AG09319 (cell line): ENCODE measurements around the gene MYH16.

Source experiments
- DNase-seq: peaks from one replicate; pipeline ENCODE4 v3.0.0-alpha.2; 2010; ENCODE audit warnings: low read depth; ENCODE audit errors: extremely low read depth
- TF ChIP-seq, protein P1 (sequence below): IDR thresholded peaks from 2 replicates; pipeline ENCODE4 v1.5.1; 2011; ENCODE audit warnings: low read depth, mild to moderate bottlenecking, inconsistent platforms, low read length, moderate library complexity

Gene MYH16

GRCh38 chr7:99252166-99252895 lies 20.3 kb upstream of the MYH16 start:
- no peak for DNase-seq
- TF ChIP-seq, protein P1, sequence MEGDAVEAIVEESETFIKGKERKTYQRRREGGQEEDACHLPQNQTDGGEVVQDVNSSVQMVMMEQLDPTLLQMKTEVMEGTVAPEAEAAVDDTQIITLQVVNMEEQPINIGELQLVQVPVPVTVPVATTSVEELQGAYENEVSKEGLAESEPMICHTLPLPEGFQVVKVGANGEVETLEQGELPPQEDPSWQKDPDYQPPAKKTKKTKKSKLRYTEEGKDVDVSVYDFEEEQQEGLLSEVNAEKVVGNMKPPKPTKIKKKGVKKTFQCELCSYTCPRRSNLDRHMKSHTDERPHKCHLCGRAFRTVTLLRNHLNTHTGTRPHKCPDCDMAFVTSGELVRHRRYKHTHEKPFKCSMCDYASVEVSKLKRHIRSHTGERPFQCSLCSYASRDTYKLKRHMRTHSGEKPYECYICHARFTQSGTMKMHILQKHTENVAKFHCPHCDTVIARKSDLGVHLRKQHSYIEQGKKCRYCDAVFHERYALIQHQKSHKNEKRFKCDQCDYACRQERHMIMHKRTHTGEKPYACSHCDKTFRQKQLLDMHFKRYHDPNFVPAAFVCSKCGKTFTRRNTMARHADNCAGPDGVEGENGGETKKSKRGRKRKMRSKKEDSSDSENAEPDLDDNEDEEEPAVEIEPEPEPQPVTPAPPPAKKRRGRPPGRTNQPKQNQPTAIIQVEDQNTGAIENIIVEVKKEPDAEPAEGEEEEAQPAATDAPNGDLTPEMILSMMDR: no peak

DNA sequence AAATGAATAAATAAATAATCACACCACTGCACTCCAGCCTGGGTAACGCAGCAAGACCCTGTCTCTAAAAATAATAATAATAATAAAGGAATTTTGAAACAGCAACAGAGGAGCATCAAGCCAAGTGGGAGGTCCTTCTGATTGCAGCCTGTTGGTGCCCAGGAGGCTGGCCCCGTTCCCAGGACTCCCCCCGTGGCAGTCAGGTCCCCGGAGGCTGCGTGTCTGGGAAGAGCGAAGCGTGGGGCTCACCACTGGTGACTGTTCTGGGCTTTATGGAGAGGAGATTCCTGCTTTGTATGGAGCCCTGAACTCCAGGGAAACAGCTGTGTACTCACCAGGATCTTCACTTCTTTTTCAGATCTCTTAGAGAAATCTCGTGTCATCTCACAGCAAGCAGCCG lies 19.3 kb upstream of the MYH16 start:
- DNase-seq: no peak
- TF ChIP-seq, protein P1: no peak

- no peak for DNase-seq
- TF ChIP-seq, protein P1: no peak
Measured at GRCh38 chr7:99254390-99254789, 18.2 kb upstream of the MYH16 start.

DNA sequence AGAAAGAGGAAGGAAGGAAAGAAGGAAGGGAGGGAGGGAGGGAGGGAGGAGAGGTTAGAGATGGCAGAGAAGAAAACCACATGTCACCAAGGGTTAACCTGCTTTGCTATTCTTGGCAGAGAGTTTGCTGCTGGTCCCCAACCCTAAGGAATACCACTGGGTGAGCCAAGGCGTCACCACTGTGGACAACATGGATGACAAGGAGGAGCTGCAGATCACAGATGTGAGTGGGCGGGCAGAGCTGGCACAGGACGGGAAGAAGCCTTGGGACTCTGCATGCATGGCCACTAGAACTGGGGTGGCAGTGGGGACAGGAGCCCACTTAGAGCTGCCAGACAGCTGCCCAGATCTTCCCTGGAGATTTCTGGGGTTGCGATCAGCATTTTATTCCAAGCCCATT lies 17.2 kb upstream of the MYH16 start:
- no peak for DNase-seq
- TF ChIP-seq, protein P1: no peak

- TF ChIP-seq, protein P1: no peak
- no peak for DNase-seq
Measured at GRCh38 chr7:99257065-99257464, 15.6 kb upstream of the MYH16 start.

GRCh38 chr7:99257675-99258074 lies 15.0 kb upstream of the MYH16 start:
- DNase-seq: no peak
- TF ChIP-seq, protein P1: no peak

DNA sequence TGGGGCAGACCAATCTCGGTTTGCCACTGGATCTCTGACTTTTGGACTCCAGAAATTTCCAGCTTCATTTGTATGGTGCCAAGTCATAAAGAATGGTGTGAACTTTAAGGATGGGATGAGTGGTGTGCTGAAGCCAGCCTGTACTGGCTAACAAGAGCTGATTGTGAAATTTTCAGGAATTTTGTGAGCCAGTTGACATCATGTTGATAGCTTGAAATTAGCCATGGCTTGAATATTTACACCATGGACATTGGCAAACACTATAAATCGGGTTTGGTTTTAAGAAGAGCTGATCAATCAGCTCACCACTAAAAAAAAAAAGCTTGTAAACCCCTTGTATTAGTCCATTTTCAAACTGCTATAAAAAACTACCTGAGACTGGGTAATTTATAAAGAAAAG lies 14.1 kb upstream of the MYH16 start:
- TF ChIP-seq, protein P1: no peak
- DNase-seq: no peak
